Heart left ventricle (tissue), 16 donors: ENCODE data around the gene SEC24C. TPM values are rescaled to one million over a fixed set of nuclear protein-coding genes. Genes with fewer than 3 reads are reported as not detected.
A peak's percentile ranks its signal among the peaks of the same experiment; 100 is the strongest.

ENCODE experiments used
- ATAC-seq, 4 donors: fragments of 200-7000 bp; cut with Tn5 transposase; one replicate each; pipeline ENCODE4 v1.9.1; 2020 to 2022; ENCODE audit warnings: moderate library complexity in 4 of 4, mild to moderate bottlenecking in 3 of 4, moderate number of reproducible peaks in 1 of 4
- DNase-seq, 5 donors: peaks; one replicate each; pipeline ENCODE4 v3.0.0-alpha.2; 2020
- H3K27ac ChIP-seq, 12 donors: fragments of 200-600 bp; sonication (generic) in 4 of 12; one replicate each; pipeline versions ENCODE4 v1.5.0 to v1.8.0; 2016 to 2022; ENCODE audit warnings: mild to moderate bottlenecking in 2 of 12
- H3K27me3 ChIP-seq, 9 donors: fragments of 200-600 bp; sonication (generic) in 2 of 9; one replicate each; pipeline versions ENCODE4 v1.5.1 to v1.8.0; 2016 to 2022; ENCODE audit warnings: mild to moderate bottlenecking in 3 of 9
- H3K36me3 ChIP-seq, 9 donors: fragments of 200-600 bp; sonication (generic) in 2 of 9; one replicate each; pipeline versions ENCODE4 v1.5.0 to v1.8.0; 2018 to 2022; ENCODE audit warnings: mild to moderate bottlenecking in 2 of 9
- H3K4me1 ChIP-seq, 12 donors: fragments of 200-600 bp; sonication (generic) in 4 of 12; one replicate each; pipeline versions ENCODE4 v1.5.0 to v1.8.0; 2016 to 2022; ENCODE audit warnings: mild to moderate bottlenecking in 3 of 12
- H3K4me3 ChIP-seq, 12 donors: fragments of 200-600 bp; sonication (generic) in 4 of 12; one replicate each; pipeline versions ENCODE4 v1.5.0 to v1.8.0; 2017 to 2022; ENCODE audit warnings: mild to moderate bottlenecking in 9 of 12, moderate library complexity in 4 of 12
- H3K9me3 ChIP-seq, 12 donors: fragments of 200-600 bp; sonication (generic) in 4 of 12; one replicate each; pipeline versions ENCODE4 v1.5.0 to v1.8.0; 2016 to 2022; ENCODE audit warnings: mild to moderate bottlenecking in 1 of 12
- POLR2A ChIP-seq, 2 donors: fragments of 450-650 bp; IDR thresholded peaks; one replicate each; pipeline ENCODE4 v1.6.1; 2017; ENCODE audit warnings: antibody characterized with exemption in 2 of 2, mild to moderate bottlenecking in 2 of 2, moderate library complexity in 2 of 2
- WGBS, 4 donors: extraction: QIAGEN DNeasy Blood & Tissue Kit in 2 of 4; methylation state at CpG; one replicate each; pipeline versions ENCODE4 v1.1.5 to v1.1.7; 2013 to 2018; 5-methylcytosine and 5-hydroxymethylcytosine counted together
- intact Hi-C, 10 donors: fragments of 100-400 bp; cut with DNase I; formaldehyde crosslinking; loops; one replicate each; pipeline versions ENCODE4 v1.11.1 to v1.14.2; 2022
- polyA plus RNA-seq, 2 donors: library from polyadenylated mRNA; stranded (reverse); fragments of 200-250 nt; gene quantifications; one replicate each; pipeline ENCODE4 v1.2.3, GENCODE V29; 2013
- total RNA-seq, 9 donors: library from RNA; depleted of rRNA in 2 of 9; stranded (reverse); fragments of >200 nt in 2 of 9; fragmentation: NEBNext Ultra II Directional in 3 of 9; extraction: Animal tissue kit (Norgen Biotek cat#: 25700) in 3 of 9; gene quantifications; one replicate each; pipeline versions ENCODE4 v1.1.0 to v1.2.4, GENCODE V29; 2016 to 2023
- TF ChIP-seq, protein P1 (sequence below), 12 donors: fragments of 200-600 bp; sonication (generic) in 4 of 12; IDR thresholded peaks; one replicate each; pipeline versions ENCODE4 v1.5.0 to v1.8.0; 2018 to 2022; ENCODE audit warnings: antibody characterized with exemption in 12 of 12, mild to moderate bottlenecking in 5 of 12
- donor health status: ischemic (EF 13 %, LVEDD 7.1; RV severe dilation, severe dysfunction).
- donor health status: healthy with polysubstance abuse.
- donor health status: DM: no; HTN: yes; CAD: no.
- donor health status: DM: no; HTN: no; CAD: no.
- donor health status: ischemic (EF 25% LVEDD 6.9; RV normal size, moderate dysfunction).
- donor health status: ischemic (EF 25% LVEDD 5.7; RV mildly dilated, moderate dysfunction).
- donor health status: healthy.
- donor health status: DM: yes; HTN: yes; CAD: no.
- donor health status: ischemic (EF 35%, LVEDD 5.7; RV mildly dilated, moderate dysfunction).
- donor health status: nonischemic (EF 11% LVEDD 7.7; RV severe dilation, severe dysfunction).
- donor health status: DM: yes; HTN: yes; CAD: no.
- donor health status: PGD.
- donor health status: ischemic (EF 29% LVEDD 5.4; RV normal size, mild dysfunction).
- donor health status: nonischemic (EF 23%, LVEDD 6.1; RV moderate dilation, normal function).

SEC24C gene
- total and polyA plus RNA-seq, 11 donors: 26.4 to 65.5 (median 49.5) TPM

DNA sequence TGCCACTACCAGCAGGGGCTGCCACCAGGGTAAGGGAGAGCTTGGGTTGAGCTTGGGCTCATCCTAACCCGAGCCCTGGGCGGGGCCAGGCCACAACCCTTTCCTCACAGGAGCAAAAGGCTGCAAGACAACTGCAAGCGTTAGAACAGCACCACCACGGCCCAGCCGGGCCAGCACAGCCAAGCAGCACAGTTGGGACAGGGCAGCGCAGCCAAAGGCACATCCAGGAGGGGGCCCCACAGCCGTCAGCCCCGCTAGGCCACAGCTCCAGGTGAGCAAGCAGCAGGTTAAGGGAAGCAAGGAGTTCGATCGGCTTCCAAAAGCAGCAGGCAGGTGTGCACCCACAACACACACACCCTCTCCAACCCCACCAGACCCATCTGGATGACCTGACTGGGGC lies 74.2 kb downstream of the SEC24C start:
- Histone ChIP-seq H3K4me3 (no peak overlapping the region), H3K4me1 (peaks cover 0 to 52% (median 1%) of the 10 kb centered on the region in 12 donors), H3K27me3 (no peaks in the 10 kb centered on the region), H3K27ac (peak overlapping the region in 2 of 12 donors; percentile 6 to 24), H3K9me3 (no peaks in the 10 kb centered on the region), H3K36me3 (peaks cover 0 to 56% (median 36%) of the 10 kb centered on the region in 9 donors)
- no peak for TF ChIP-seq POLR2A (IDR thresholded peaks at IDR 0.05)
- TF ChIP-seq, protein P1, sequence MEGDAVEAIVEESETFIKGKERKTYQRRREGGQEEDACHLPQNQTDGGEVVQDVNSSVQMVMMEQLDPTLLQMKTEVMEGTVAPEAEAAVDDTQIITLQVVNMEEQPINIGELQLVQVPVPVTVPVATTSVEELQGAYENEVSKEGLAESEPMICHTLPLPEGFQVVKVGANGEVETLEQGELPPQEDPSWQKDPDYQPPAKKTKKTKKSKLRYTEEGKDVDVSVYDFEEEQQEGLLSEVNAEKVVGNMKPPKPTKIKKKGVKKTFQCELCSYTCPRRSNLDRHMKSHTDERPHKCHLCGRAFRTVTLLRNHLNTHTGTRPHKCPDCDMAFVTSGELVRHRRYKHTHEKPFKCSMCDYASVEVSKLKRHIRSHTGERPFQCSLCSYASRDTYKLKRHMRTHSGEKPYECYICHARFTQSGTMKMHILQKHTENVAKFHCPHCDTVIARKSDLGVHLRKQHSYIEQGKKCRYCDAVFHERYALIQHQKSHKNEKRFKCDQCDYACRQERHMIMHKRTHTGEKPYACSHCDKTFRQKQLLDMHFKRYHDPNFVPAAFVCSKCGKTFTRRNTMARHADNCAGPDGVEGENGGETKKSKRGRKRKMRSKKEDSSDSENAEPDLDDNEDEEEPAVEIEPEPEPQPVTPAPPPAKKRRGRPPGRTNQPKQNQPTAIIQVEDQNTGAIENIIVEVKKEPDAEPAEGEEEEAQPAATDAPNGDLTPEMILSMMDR (IDR thresholded peaks at IDR 0.05): no peak
- DNase-seq (no peak), ATAC-seq (no peak)
- 86 to 96% (median 89%) methylated on average over 5 to 10 of the region's 10 CpGs for WGBS, 4 donors
- intact Hi-C loops: no loop called here

DNA sequence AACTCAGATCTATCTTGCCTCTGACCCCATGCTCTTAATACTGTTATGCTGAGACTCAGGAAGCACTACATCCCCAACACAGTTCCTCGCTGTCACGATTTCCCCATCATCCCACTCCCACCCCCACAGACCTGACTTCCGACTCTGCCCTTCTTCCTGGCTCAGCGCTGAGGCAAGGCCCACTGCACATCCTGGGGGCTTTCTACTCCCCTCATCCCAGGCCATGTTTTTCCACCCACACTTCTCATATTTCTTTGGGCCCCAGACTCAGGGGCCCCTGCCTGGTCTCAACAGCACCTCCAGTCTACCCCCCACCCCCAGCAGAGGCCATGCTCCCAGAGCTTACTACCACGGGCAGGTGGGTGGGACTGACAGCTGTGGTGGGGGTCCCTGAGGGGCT lies 74.9 kb downstream of the SEC24C start:
- intact Hi-C loops: no loop called here
- H3K27ac ChIP-seq: peak overlapping the region in 3 of 12 donors; percentile 14 to 31 (median 15)
- ATAC-seq (no peak), DNase-seq (no peak)
- H3K4me3 ChIP-seq: no peak overlapping the region
- TF ChIP-seq, protein P1 (IDR thresholded peaks at IDR 0.05): no peak
- no peak for TF ChIP-seq POLR2A (IDR thresholded peaks at IDR 0.05)
- no peaks in the 10 kb centered on the region for H3K9me3 ChIP-seq
- no peaks in the 10 kb centered on the region for H3K27me3 ChIP-seq
- 70 to 80% (median 73%) methylated on average over 5 of the region's 5 CpGs for WGBS, 4 donors
- H3K36me3 ChIP-seq: peaks cover 0 to 56% (median 40%) of the 10 kb centered on the region in 9 donors
- peaks cover 0 to 52% (median 1%) of the 10 kb centered on the region in 12 donors for H3K4me1 ChIP-seq

DNA sequence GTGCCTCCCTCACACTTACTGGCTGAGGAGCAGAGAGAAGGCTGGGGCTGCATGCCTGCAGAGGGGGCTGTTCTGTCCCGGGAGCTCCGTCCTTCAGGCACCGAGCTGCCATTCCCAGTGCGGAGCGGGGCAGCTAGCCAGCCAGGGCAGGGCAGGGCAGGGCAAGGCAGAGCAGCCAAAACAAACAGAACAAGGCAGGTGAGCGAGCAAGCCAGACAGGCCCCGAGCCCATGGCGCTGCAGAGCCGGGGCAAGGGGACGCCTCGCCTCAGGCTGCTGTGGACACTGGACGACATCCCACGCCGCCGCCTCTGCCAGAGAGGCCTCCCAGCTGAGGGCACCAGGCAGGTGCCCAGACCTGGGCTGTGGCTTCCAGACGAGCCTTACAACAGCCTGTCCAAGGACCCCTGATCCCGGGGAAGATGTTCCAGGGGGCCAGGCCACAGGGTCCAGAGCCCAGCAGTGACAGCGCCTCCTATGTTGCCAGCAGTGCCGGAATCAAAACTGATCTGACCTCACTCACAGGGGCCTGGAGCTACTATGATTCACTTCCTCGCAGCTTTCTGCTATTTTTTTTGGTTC lies 75.4 kb downstream of the SEC24C start:
- Histone ChIP-seq H3K9me3 (no peaks in the 10 kb centered on the region), H3K4me1 (peaks cover 0 to 52% (median 1%) of the 10 kb centered on the region in 12 donors), H3K36me3 (peaks cover 0 to 56% (median 40%) of the 10 kb centered on the region in 9 donors), H3K4me3 (no peak overlapping the region), H3K27ac (peak overlapping the region in 4 of 12 donors; percentile 4 to 31 (median 14)), H3K27me3 (no peaks in the 10 kb centered on the region)
- 73 to 87% (median 83%) methylated on average over 18 to 20 of the region's 20 CpGs for WGBS, 4 donors
- DNase-seq: peak in 2 of 5 donors; percentile 49 to 55
- ATAC-seq: peak; percentile 23 to 59 (median 42)
- intact Hi-C loops: no loop called here
- TF ChIP-seq POLR2A (IDR thresholded peaks at IDR 0.05): no peak
- TF ChIP-seq, protein P1 (IDR thresholded peaks at IDR 0.05): peak in 2 of 12 donors; percentile 8 to 16

Other genes starting within 250 kb of the SEC24C start
- gene PPP3CB, start 248.3 kb upstream of the SEC24C start, total RNA-seq: 10 to 100 TPM; 46.6 to 77.1 (median 65.0) TPM
- 10 to 100 TPM; 29.0 to 49.3 TPM for gene PPP3CB, start 248.3 kb upstream of the SEC24C start, polyA plus RNA-seq
- 10 to 100 TPM; 14.1 to 37.3 (median 20.1) TPM for gene USP54, start 153.0 kb upstream of the SEC24C start, total RNA-seq
- 10 to 100 TPM in 1 of 2 donors, 1 to 10 TPM in 1; 9.1 to 10.4 TPM for gene USP54, start 153.0 kb upstream of the SEC24C start, polyA plus RNA-seq
- 1 to 10 TPM in 3 of 9 donors, under 1 TPM in 5, not detected in 1; 0.23 to 2.5 (median 0.74) TPM for gene MYOZ1, start 102.9 kb upstream of the SEC24C start, total RNA-seq
- gene MYOZ1, start 102.9 kb upstream of the SEC24C start, polyA plus RNA-seq: under 1 TPM; 0.28 to 0.76 TPM
- gene SYNPO2L, start 88.3 kb upstream of the SEC24C start, total RNA-seq: 100 to 1,000 TPM; 129 to 649 (median 387) TPM
- gene SYNPO2L, start 88.3 kb upstream of the SEC24C start, polyA plus RNA-seq: 100 to 1,000 TPM in 1 of 2 donors, 10 to 100 TPM in 1; 77.8 to 246 TPM
- 1 to 10 TPM; 1.2 to 6.2 (median 3.3) TPM for gene AGAP5, start 46.3 kb upstream of the SEC24C start, total RNA-seq
- 1 to 10 TPM; 1.4 to 6.0 TPM for gene AGAP5, start 46.3 kb upstream of the SEC24C start, polyA plus RNA-seq
- gene CHCHD1, start 37.7 kb downstream of the SEC24C start, total RNA-seq: 10 to 100 TPM; 17.3 to 39.8 (median 22.7) TPM
- 10 to 100 TPM; 76.0 to 77.9 TPM for gene CHCHD1, start 37.7 kb downstream of the SEC24C start, polyA plus RNA-seq
- 10 to 100 TPM; 37.6 to 69.7 (median 58.0) TPM for gene ZSWIM8, start 41.2 kb downstream of the SEC24C start, total RNA-seq
- 10 to 100 TPM; 47.8 to 64.6 TPM for gene ZSWIM8, start 41.2 kb downstream of the SEC24C start, polyA plus RNA-seq
- gene NDST2, start 67.2 kb downstream of the SEC24C start, total RNA-seq: 10 to 100 TPM in 6 of 9 donors, 1 to 10 TPM in 3; 5.8 to 32.3 (median 12.3) TPM
- gene NDST2, start 67.2 kb downstream of the SEC24C start, polyA plus RNA-seq: 1 to 10 TPM; 8.3 to 9.4 TPM
- 10 to 100 TPM; 10.4 to 18.6 (median 14.7) TPM for gene CAMK2G, start 130.2 kb downstream of the SEC24C start, total RNA-seq
- gene CAMK2G, start 130.2 kb downstream of the SEC24C start, polyA plus RNA-seq: 10 to 100 TPM in 1 of 2 donors, 1 to 10 TPM in 1; 8.0 to 11.3 TPM
- 10 to 100 TPM in 5 of 9 donors, 1 to 10 TPM in 4; 7.8 to 68.1 (median 10.3) TPM for gene PLAU, start 166.8 kb downstream of the SEC24C start, total RNA-seq
- gene PLAU, start 166.8 kb downstream of the SEC24C start, polyA plus RNA-seq: 10 to 100 TPM in 1 of 2 donors, 1 to 10 TPM in 1; 3.3 to 11.8 TPM